Right lobe of liver (tissue), 6 donors: Measurements from ENCODE around the gene MAFB. TPM values are rescaled to one million over a fixed set of nuclear protein-coding genes. Genes with fewer than 3 reads are reported as not detected.

Experiments used
- ATAC-seq, 4 donors: fragments of 200-7000 bp; cut with Tn5 transposase; one replicate each; pipeline ENCODE4 v1.9.1; 2020; ENCODE audit warnings: mild to moderate bottlenecking in 4 of 4, moderate library complexity in 4 of 4
- DNase-seq, 3 donors: peaks; one replicate each; pipeline ENCODE4 v3.0.0-alpha.2; 2020
- H3K27ac ChIP-seq, 3 donors: fragments of 200-600 bp; one replicate each; pipeline ENCODE4 v1.8.0; 2022
- H3K27me3 ChIP-seq, 2 donors: fragments of 200-600 bp; one replicate each; pipeline ENCODE4 v1.8.0; 2022
- H3K36me3 ChIP-seq, 4 donors: fragments of 200-600 bp; sonication (generic) in 1 of 4; one replicate each; pipeline versions ENCODE4 v1.5.1 to v1.8.0; 2017 to 2022; ENCODE audit warnings: control low read depth in 1 of 4
- H3K4me1 ChIP-seq, 4 donors: fragments of 200-600 bp; sonication (generic) in 1 of 4; one replicate each; pipeline versions ENCODE4 v1.5.1 to v1.8.0; 2017 to 2022; ENCODE audit warnings: control low read depth in 1 of 4
- H3K4me3 ChIP-seq, 3 donors: fragments of 200-600 bp; one replicate each; pipeline ENCODE4 v1.8.0; 2022
- H3K9me3 ChIP-seq, 4 donors: fragments of 200-600 bp; sonication (generic) in 1 of 4; one replicate each; pipeline versions ENCODE4 v1.5.1 to v1.8.0; 2017 to 2022; ENCODE audit warnings: control low read depth in 1 of 4
- CTCF ChIP-seq, 4 donors: fragments of 200-600 bp in 3 of 4; fragments of 450-650 bp in 1 of 4; IDR thresholded peaks; one replicate each; pipeline versions ENCODE4 v1.5.1 to v1.8.0; 2016 to 2022; ENCODE audit warnings: antibody characterized with exemption in 4 of 4, mild to moderate bottlenecking in 2 of 4
- POLR2A ChIP-seq: fragments of 450-650 bp; IDR thresholded peaks from one replicate; pipeline ENCODE4 v1.6.1; 2017; ENCODE audit warnings: antibody characterized with exemption, mild to moderate bottlenecking
- WGBS: methylation state at CpG from one replicate; pipeline ENCODE4 v1.1.6; 2018; ENCODE audit warnings: low coverage, low lambda C conversion rate; ENCODE audit not compliant: insufficient coverage; ENCODE audit errors: missing lambda C conversion rate; 5-methylcytosine and 5-hydroxymethylcytosine counted together
- intact Hi-C, 2 donors: fragments of 100-400 bp; cut with DNase I; formaldehyde crosslinking; loops; one replicate each; pipeline versions ENCODE4 v1.11.2 to v1.14.1; 2022
- total RNA-seq, 6 experiments: library from RNA; depleted of rRNA in 2 of 6; stranded (reverse); fragments of >200 nt in 2 of 6; fragmentation: NEBNext Ultra II Directional in 3 of 6; extraction: Animal tissue kit (Norgen Biotek cat#: 25700) in 3 of 6; gene quantifications; one replicate each; pipeline versions ENCODE4 v1.1.0 to v1.2.4, GENCODE V29; 2016 to 2023
- donor health status: DM: no; HTN: yes; CAD: no.
- donor health status: DM: no; HTN: no; CAD: no.
- donor health status: DM: no; HTN: no; CAD: no.
- donor health status: DM: no; HTN: yes; CAD: no.
- donor health status: DM: no; HTN: yes; CAD: no.

The MAFB gene
- total RNA-seq, 6 experiments from 2014 or later: 16.6 to 32.3 (median 22.5) TPM

GRCh38 chr20:40726776-40727175 lies 37.7 kb upstream of the MAFB start:
- TF ChIP-seq POLR2A: no peak
- no peak for TF ChIP-seq CTCF (IDR thresholded peaks at IDR 0.05)

GRCh38 chr20:40724566-40724965 lies 35.5 kb upstream of the MAFB start:
- Histone ChIP-seq H3K4me1 (no peaks in the 10 kb centered on the region), H3K36me3 (no peaks in the 10 kb centered on the region), H3K4me3 (no peak overlapping the region), H3K9me3 (no peaks in the 10 kb centered on the region), H3K27me3 (no peaks in the 10 kb centered on the region), H3K27ac (no peak overlapping the region)
- intact Hi-C loops: no loop called here
- TF ChIP-seq POLR2A (no peak), CTCF (IDR thresholded peaks at IDR 0.05) (no peak)
- 44% methylated on average over 4 of the region's 7 CpGs for WGBS
- ATAC-seq: no peak
- DNase-seq: no peak

More at GRCh38 chr20:40726776-40727175, 37.7 kb upstream of the MAFB start:
- DNase-seq (no peak), ATAC-seq (no peak)
- H3K4me3 ChIP-seq: no peak overlapping the region
- no peaks in the 10 kb centered on the region for H3K36me3 ChIP-seq
- H3K4me1 ChIP-seq: no peaks in the 10 kb centered on the region
- intact Hi-C loops: no loop called here
- no peak overlapping the region for H3K27ac ChIP-seq
- H3K9me3 ChIP-seq: no peaks in the 10 kb centered on the region
- H3K27me3 ChIP-seq: no peaks in the 10 kb centered on the region
- 49% methylated on average over 3 of the region's 3 CpGs for WGBS

GRCh38 chr20:40720826-40721225 lies 31.8 kb upstream of the MAFB start:
- Histone ChIP-seq H3K4me1 (no peaks in the 10 kb centered on the region), H3K27me3 (no peaks in the 10 kb centered on the region), H3K27ac (no peak overlapping the region), H3K9me3 (no peaks in the 10 kb centered on the region), H3K4me3 (no peak overlapping the region), H3K36me3 (no peaks in the 10 kb centered on the region)
- intact Hi-C loops: no loop called here
- no peak for DNase-seq
- ATAC-seq: no peak
- WGBS: no CpG with 5 or more reads among the region's 1 CpG
- TF ChIP-seq POLR2A (no peak), CTCF (IDR thresholded peaks at IDR 0.05) (no peak)

GRCh38 chr20:40720099-40720498 lies 31.1 kb upstream of the MAFB start:
- Histone ChIP-seq H3K9me3 (no peaks in the 10 kb centered on the region), H3K27me3 (no peaks in the 10 kb centered on the region), H3K4me1 (no peaks in the 10 kb centered on the region), H3K27ac (no peak overlapping the region), H3K4me3 (no peak overlapping the region), H3K36me3 (no peaks in the 10 kb centered on the region)
- 62% methylated on average over 8 of the region's 8 CpGs for WGBS
- no peak for DNase-seq
- intact Hi-C loops: no loop called here
- no peak for TF ChIP-seq CTCF (IDR thresholded peaks at IDR 0.05)
- no peak for TF ChIP-seq POLR2A
- no peak for ATAC-seq
